HL-60 (cell line): ENCODE measurements around the gene MYO16.

Experiments
- DNase-seq, 2 experiments: peaks; one replicate each; pipeline ENCODE4 v3.0.0-alpha.2; 2010 to 2020; ENCODE audit warnings: low read depth in 1 of 2, low spot score in 1 of 2
- H3K27ac ChIP-seq: fragments of 250-450 bp; sonication (Bioruptor Pico); replicated peaks from 2 replicates; pipeline ENCODE4 v1.5.1; 2020; ENCODE audit warnings: mild to moderate bottlenecking, moderate library complexity
- H3K27me3 ChIP-seq: fragments of 250-450 bp; sonication (Bioruptor Pico); 2 replicates; pipeline ENCODE4 v1.5.1; 2021; ENCODE audit warnings: mild to moderate bottlenecking, moderate library complexity; ENCODE audit not compliant: insufficient read depth, poor library complexity, severe bottlenecking
- H3K4me3 ChIP-seq: replicated peaks from 2 replicates; pipeline ENCODE4 v1.5.1; 2011; ENCODE audit warnings: mild to moderate bottlenecking, control low read depth, low read length; ENCODE audit not compliant: insufficient read depth
- GABPA ChIP-seq: IDR thresholded peaks from 2 replicates; pipeline ENCODE4 v1.6.1; 2012; ENCODE audit warnings: low read depth
- POLR2AphosphoS5 ChIP-seq: IDR thresholded peaks from 2 replicates; pipeline ENCODE4 v1.6.1; 2012; ENCODE audit warnings: low read depth
- SPI1 ChIP-seq: IDR thresholded peaks from 2 replicates; pipeline ENCODE4 v1.6.1; 2012; ENCODE audit warnings: low read depth, mild to moderate bottlenecking, borderline replicate concordance
- TF ChIP-seq, protein P1 (sequence below): IDR thresholded peaks from one replicate; pipeline ENCODE4 v1.5.1; 2011; ENCODE audit warnings: low read length, control low read depth, inconsistent platforms; ENCODE audit not compliant: insufficient read depth
- TF ChIP-seq, protein P2 (sequence below): IDR thresholded peaks from 2 replicates; pipeline ENCODE4 v1.6.1; 2012; ENCODE audit warnings: low read depth; ENCODE audit not compliant: insufficient replicate concordance

Gene MYO16

DNA sequence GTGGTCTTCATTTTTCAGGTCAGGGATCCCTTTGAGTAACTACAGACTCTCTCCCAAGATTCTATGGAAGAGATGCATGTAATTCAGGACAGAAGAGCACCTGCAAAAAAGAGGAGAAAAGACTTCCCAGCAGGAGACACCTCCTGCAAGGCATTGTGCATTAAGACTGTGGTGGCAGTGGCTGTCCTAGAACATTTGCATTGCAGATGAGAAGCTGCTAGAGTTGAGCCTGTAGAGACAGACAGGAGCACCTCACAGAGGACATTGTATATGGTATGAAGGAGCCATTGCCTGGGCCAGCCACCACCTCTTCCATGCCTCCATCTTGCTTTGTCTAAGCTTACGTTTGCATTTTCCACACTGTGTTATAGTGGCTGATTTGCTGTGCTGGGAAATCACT is 11.2 kb upstream of the MYO16 start:
- no peaks in the 10 kb centered on the region for H3K27me3 ChIP-seq
- TF ChIP-seq SPI1: no peak
- no peak overlapping the region for H3K4me3 ChIP-seq
- no peak for DNase-seq
- no peak overlapping the region for H3K27ac ChIP-seq

GRCh38 chr13:108621462-108621861 is 7.9 kb upstream of the MYO16 start:
- TF ChIP-seq GABPA (no peak), POLR2AphosphoS5 (no peak), SPI1 (no peak)
- TF ChIP-seq, protein P1, sequence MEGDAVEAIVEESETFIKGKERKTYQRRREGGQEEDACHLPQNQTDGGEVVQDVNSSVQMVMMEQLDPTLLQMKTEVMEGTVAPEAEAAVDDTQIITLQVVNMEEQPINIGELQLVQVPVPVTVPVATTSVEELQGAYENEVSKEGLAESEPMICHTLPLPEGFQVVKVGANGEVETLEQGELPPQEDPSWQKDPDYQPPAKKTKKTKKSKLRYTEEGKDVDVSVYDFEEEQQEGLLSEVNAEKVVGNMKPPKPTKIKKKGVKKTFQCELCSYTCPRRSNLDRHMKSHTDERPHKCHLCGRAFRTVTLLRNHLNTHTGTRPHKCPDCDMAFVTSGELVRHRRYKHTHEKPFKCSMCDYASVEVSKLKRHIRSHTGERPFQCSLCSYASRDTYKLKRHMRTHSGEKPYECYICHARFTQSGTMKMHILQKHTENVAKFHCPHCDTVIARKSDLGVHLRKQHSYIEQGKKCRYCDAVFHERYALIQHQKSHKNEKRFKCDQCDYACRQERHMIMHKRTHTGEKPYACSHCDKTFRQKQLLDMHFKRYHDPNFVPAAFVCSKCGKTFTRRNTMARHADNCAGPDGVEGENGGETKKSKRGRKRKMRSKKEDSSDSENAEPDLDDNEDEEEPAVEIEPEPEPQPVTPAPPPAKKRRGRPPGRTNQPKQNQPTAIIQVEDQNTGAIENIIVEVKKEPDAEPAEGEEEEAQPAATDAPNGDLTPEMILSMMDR: no peak
- TF ChIP-seq, protein P2, sequence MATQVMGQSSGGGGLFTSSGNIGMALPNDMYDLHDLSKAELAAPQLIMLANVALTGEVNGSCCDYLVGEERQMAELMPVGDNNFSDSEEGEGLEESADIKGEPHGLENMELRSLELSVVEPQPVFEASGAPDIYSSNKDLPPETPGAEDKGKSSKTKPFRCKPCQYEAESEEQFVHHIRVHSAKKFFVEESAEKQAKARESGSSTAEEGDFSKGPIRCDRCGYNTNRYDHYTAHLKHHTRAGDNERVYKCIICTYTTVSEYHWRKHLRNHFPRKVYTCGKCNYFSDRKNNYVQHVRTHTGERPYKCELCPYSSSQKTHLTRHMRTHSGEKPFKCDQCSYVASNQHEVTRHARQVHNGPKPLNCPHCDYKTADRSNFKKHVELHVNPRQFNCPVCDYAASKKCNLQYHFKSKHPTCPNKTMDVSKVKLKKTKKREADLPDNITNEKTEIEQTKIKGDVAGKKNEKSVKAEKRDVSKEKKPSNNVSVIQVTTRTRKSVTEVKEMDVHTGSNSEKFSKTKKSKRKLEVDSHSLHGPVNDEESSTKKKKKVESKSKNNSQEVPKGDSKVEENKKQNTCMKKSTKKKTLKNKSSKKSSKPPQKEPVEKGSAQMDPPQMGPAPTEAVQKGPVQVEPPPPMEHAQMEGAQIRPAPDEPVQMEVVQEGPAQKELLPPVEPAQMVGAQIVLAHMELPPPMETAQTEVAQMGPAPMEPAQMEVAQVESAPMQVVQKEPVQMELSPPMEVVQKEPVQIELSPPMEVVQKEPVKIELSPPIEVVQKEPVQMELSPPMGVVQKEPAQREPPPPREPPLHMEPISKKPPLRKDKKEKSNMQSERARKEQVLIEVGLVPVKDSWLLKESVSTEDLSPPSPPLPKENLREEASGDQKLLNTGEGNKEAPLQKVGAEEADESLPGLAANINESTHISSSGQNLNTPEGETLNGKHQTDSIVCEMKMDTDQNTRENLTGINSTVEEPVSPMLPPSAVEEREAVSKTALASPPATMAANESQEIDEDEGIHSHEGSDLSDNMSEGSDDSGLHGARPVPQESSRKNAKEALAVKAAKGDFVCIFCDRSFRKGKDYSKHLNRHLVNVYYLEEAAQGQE: no peak
- Histone ChIP-seq H3K27me3 (no peaks in the 10 kb centered on the region), H3K27ac (no peak overlapping the region), H3K4me3 (no peak overlapping the region)
- DNase-seq: no peak

DNA sequence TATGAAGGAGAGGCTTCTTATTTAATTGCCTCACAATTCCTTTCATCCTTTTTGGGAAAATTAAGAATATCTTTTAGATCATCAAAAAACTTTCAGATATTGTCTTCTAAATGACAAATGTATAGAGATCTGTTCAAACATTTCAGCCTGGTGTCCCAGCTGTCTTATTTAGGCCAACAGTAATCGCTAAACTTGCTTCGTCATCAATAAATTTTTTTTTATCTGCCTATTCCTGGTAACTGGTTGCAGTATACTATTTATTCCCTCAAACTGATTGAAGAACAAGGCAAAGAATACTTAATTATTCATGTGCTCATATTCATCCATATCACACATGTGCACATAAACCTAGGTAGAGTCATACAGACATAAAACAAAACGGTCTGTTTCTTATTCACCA is 5.3 kb upstream of the MYO16 start:
- no peaks in the 10 kb centered on the region for H3K27me3 ChIP-seq
- no peak for DNase-seq
- TF ChIP-seq, protein P2: no peak
- no peak for TF ChIP-seq GABPA
- TF ChIP-seq SPI1: no peak
- TF ChIP-seq, protein P1: no peak
- no peak overlapping the region for H3K4me3 ChIP-seq
- H3K27ac ChIP-seq: no peak overlapping the region

GRCh38 chr13:108624979-108625378 is 4.4 kb upstream of the MYO16 start:
- Histone ChIP-seq H3K27ac (no peak overlapping the region), H3K27me3 (no peaks in the 10 kb centered on the region), H3K4me3 (no peak overlapping the region)
- DNase-seq: no peak
- TF ChIP-seq, protein P2: no peak
- TF ChIP-seq GABPA (no peak), POLR2AphosphoS5 (no peak), SPI1 (no peak)
- TF ChIP-seq, protein P1: no peak
